GM18951 (cell line): ENCODE results near the gene TGFBR1.

Experiments
- POLR2A ChIP-seq: IDR thresholded peaks from 4 replicates; pipeline ENCODE4 v1.6.1; 2011; ENCODE audit warnings: mild to moderate bottlenecking; ENCODE audit not compliant: insufficient read length, insufficient read depth; ENCODE audit errors: extremely low read depth
- in situ Hi-C: fragments of 300-500 bp; cut with MboI; formaldehyde crosslinking; loops from one replicate; pipeline ENCODE4 v1.12.0; 2022; ENCODE audit warnings: low sequenced_read_pairs, mixed read lengths, inconsistent platforms; ENCODE audit not compliant: unreplicated experiment

TGFBR1 gene

GRCh38 chr9:99184475-99185347 lies 79.8 kb downstream of the TGFBR1 start:
- TF ChIP-seq POLR2A, result no peak
- in situ Hi-C loops, result loop anchor here (25.0 kb wide), 2 partner anchors 628 to 828 kb away; partner anchors contain the start of gene NR4A3

DNA sequence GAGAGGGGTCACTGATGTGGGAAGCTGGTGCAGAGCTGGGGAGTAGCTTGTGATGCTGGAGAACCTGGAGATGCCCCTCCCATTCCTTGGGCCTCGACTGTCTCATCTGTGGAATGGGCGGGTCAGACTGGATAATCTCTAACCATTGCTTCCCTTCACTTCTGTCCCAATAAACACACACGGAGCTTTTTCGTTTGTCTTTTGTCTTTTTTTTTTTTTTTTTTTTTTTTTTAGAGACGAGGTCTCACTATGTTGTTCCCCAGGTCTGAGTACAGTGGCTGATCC lies 80.4 kb downstream of the TGFBR1 start:
- TF ChIP-seq POLR2A, result no peak
- in situ Hi-C loops, result loop anchor here (25.0 kb wide), 2 partner anchors 627 to 827 kb away; partner anchors contain the start of gene NR4A3

GRCh38 chr9:99185934-99186333 lies 81.0 kb downstream of the TGFBR1 start:
- no peak for TF ChIP-seq POLR2A
- in situ Hi-C loops, result loop anchor here (25.0 kb wide), 2 partner anchors 626 to 826 kb away; partner anchors contain the start of gene NR4A3

DNA sequence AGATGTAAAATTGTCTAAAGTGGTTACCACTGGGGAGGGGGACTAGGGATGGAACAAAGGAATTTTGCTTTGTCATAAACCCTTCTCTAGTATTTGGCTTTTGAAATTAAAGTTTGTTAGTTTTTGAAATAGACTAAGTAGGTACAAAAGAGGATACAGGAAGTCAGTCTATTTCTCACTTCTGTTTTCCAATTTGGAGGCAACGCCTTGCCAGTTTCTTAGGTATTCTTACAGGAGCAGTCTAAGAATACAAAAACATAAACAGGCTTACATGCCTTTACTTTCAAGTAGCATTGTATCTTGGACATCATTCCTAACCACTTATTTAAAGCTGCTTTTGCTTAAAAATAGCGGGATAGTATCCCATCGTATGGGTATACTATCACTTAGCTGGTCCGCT lies 82.4 kb downstream of the TGFBR1 start:
- in situ Hi-C loops, result loop anchor here (25.0 kb wide), 2 partner anchors 625 to 825 kb away; partner anchors contain the start of gene NR4A3
- no peak for TF ChIP-seq POLR2A

DNA sequence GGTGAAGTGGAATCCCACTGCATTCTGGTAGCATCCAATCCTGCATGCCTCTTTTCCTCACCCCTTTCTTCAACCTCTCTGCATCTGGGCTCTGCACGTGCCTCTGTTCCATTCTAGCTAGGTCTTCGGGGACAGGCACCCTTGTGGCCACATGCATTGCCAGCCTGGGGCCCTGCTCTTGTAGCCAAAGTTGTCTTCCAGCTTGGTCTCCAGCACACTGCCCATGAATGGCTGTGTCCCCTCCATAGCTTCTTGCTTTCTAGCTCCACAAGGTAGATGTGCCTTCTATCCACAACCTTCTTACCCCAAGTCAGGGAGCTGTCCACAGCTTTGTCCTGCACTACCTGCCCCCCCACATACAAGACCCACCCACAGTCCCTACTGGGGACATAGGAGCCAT lies 84.3 kb downstream of the TGFBR1 start:
- in situ Hi-C loops, result loop anchor here (25.0 kb wide), 2 partner anchors 623 to 823 kb away; partner anchors contain the start of gene NR4A3
- no peak for TF ChIP-seq POLR2A

DNA sequence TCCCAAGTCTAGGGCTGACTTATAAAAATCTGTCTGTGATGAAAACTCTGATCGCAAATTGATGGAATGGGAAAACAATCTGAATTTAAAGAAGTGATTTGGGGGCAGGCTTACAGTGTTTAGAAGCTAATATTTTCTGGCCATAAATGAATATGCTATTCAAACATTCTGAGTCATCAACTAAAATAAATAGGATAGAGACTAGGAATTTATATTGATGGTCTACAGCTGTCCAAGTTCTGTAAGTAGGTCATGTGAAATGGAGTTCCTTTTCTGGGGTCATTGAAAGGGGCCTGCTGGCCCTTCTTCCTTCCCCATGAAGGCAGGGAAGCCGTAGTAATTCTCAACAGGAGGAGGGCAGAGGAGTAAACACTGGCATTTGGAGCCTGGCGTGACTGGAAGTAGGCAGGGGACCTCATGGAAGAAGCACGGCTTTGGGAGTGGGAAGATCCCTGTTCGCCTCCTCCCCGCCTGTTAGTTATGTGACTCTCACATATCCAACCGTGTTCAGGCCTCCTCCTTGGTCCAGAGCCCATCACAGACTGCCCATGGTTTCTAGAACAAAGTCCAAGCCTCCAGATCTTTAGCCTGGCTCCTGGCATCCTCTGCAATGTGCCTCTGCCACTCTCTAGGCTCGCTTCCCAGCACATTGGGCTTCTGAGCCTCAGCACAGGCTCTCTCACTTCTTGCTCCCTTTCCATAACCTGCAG lies 85.1 kb downstream of the TGFBR1 start:
- TF ChIP-seq POLR2A, result no peak
- in situ Hi-C loops, result loop anchor here (25.0 kb wide), 2 partner anchors 622 to 822 kb away; partner anchors contain the start of gene NR4A3

GRCh38 chr9:99190597-99191283 lies 85.8 kb downstream of the TGFBR1 start:
- in situ Hi-C loops, result loop anchor here (25.0 kb wide), 2 partner anchors 622 to 822 kb away; partner anchors contain the start of gene NR4A3

GRCh38 chr9:99192786-99193465 lies 88.0 kb downstream of the TGFBR1 start:
- in situ Hi-C loops, result loop anchor here (25.0 kb wide), 2 partner anchors 619 to 819 kb away; partner anchors contain the start of gene NR4A3
- TF ChIP-seq POLR2A, result no peak

More at GRCh38 chr9:99190597-99191283, 85.8 kb downstream of the TGFBR1 start:
- no peak for TF ChIP-seq POLR2A

GRCh38 chr9:99193466-99193821 lies 88.5 kb downstream of the TGFBR1 start:
- TF ChIP-seq POLR2A, result no peak
- in situ Hi-C loops, result loop anchor here (25.0 kb wide), 2 partner anchors 619 to 819 kb away; partner anchors contain the start of gene NR4A3

- in situ Hi-C loops, result loop anchor here (25.0 kb wide), 2 partner anchors 616 to 816 kb away; partner anchors contain the start of gene NR4A3
Measured at GRCh38 chr9:99196484-99196883, 91.6 kb downstream of the TGFBR1 start.

GRCh38 chr9:99197124-99197630 lies 92.3 kb downstream of the TGFBR1 start:
- no peak for TF ChIP-seq POLR2A
- in situ Hi-C loops, result loop anchor here (25.0 kb wide), 2 partner anchors 615 to 815 kb away; partner anchors contain the start of gene NR4A3

- TF ChIP-seq POLR2A, result no peak
- in situ Hi-C loops, result loop anchor here (25.0 kb wide), 2 partner anchors 614 to 814 kb away; partner anchors contain the start of gene NR4A3
Measured at GRCh38 chr9:99197987-99198386, 93.1 kb downstream of the TGFBR1 start.
